HCT116 (cell line): ENCODE data around the gene PREP. TPM values are rescaled to one million over a fixed set of nuclear protein-coding genes. Genes with fewer than 3 reads are reported as not detected.

Experiments used
- ATAC-seq: fragments of 200-7000 bp; cut with Tn5 transposase; 2 replicates; pipeline ENCODE4 v1.9.1; 2020; ENCODE audit warnings: mild to moderate bottlenecking, moderate library complexity
- BruUV-seq: library from RNA; stranded (reverse); fragments of 400-500 nt; replicated peaks from 2 replicates; lab custom pipeline; 2021; lab: Mats Ljungman, UMichigan
- CTCF ChIA-PET: fragments of 300-600 bp; sonication (Branson Sonifier 250); formaldehyde crosslinking; loops from one replicate; lab custom pipeline; 2021; ENCODE audit warnings: antibody characterized with exemption; lab: Charles Lee
- POLR2A ChIA-PET: fragments of 300-600, 350-600 bp; sonication (Branson Sonifier 250); formaldehyde crosslinking; loops from one replicate; lab custom pipeline; 2021; ENCODE audit warnings: antibody characterized with exemption; lab: Charles Lee
- RAD21 ChIA-PET, 2 experiments: fragments of 300-600 bp; sonication (Branson Sonifier 250); formaldehyde crosslinking; loops; one replicate each; lab custom pipeline; 2023; ENCODE audit warnings: low total read pairs in 2 of 2; ENCODE audit not compliant: uncharacterized antibody in 2 of 2, unreplicated experiment in 2 of 2, low non-redundant PET in 1 of 2; lab: Charles Lee
- DNase-seq: peaks from one replicate; pipeline ENCODE4 v3.0.0-alpha.2; 2010; ENCODE audit warnings: low read depth, low spot score
- H2AFZ ChIP-seq: fragments of 200-600 bp; shearing (Covaris generic), sonication (generic); 2 replicates; pipeline ENCODE4 v1.6.1; 2017; ENCODE audit warnings: low read depth, mixed run types, mixed read lengths, antibody characterized with exemption, low read length; ENCODE audit not compliant: poor library complexity, severe bottlenecking
- H3K27ac ChIP-seq: 2 replicates; pipeline ENCODE4 v1.5.1; 2012; ENCODE audit warnings: low read depth, low read length
- H3K27me3 ChIP-seq: fragments of 200-600 bp; sonication (generic); 2 replicates; pipeline ENCODE4 v1.6.1; 2016; ENCODE audit warnings: mixed run types, low read length, mixed read lengths; ENCODE audit not compliant: insufficient read depth
- H3K36me3 ChIP-seq, 2 experiments: fragments of 200-500 bp in 1 of 2; fragments of 200-600 bp in 1 of 2; sonication (Bioruptor generic) in 1 of 2; sonication (generic) in 1 of 2; 2 replicates each; pipeline versions ENCODE4 v1.5.1 to v1.6.1; 2014 to 2016; ENCODE audit warnings: low read length in 2 of 2, inconsistent platforms in 1 of 2, mixed read lengths in 1 of 2, mixed run types in 1 of 2; ENCODE audit not compliant: insufficient read depth in 2 of 2, control insufficient read depth in 1 of 2
- H3K4me1 ChIP-seq, 2 experiments: fragments of 200-600 bp in 1 of 2; sonication (generic) in 1 of 2; 2 replicates each; pipeline versions ENCODE4 v1.5.1 to v1.6.1; 2012 to 2017; ENCODE audit warnings: low read length in 2 of 2, inconsistent platforms in 1 of 2, mild to moderate bottlenecking in 1 of 2, mixed read lengths in 1 of 2, mixed run types in 1 of 2, moderate library complexity in 1 of 2; ENCODE audit not compliant: insufficient read depth in 2 of 2, control insufficient read depth in 1 of 2
- H3K4me2 ChIP-seq: fragments of 200-600 bp; sonication (generic); 2 replicates; pipeline ENCODE4 v1.6.1; 2017; ENCODE audit warnings: mixed run types, low read length, mixed read lengths
- H3K4me3 ChIP-seq, 2 experiments: fragments of 200-600 bp in 1 of 2; sonication (generic) in 1 of 2; replicated peaks in 1 of 2; 2 replicates each; pipeline ENCODE4 v1.5.1; 2011 to 2016; ENCODE audit warnings: low read length in 2 of 2, control low read depth in 1 of 2, low read depth in 1 of 2, mild to moderate bottlenecking in 1 of 2, mixed read lengths in 1 of 2, mixed run types in 1 of 2
- H3K79me2 ChIP-seq: fragments of 200-600 bp; sonication (generic); 2 replicates; pipeline ENCODE4 v1.6.1; 2017; ENCODE audit warnings: mild to moderate bottlenecking, mixed run types, low read length, moderate library complexity, mixed read lengths; ENCODE audit not compliant: insufficient read depth
- H3K9ac ChIP-seq: fragments of 200-600 bp; sonication (generic); 2 replicates; pipeline ENCODE4 v1.6.1; 2016; ENCODE audit warnings: low read length, mixed read lengths
- H3K9me2 ChIP-seq: fragments of 200-600 bp; sonication (generic), shearing (Covaris generic); 2 replicates; pipeline ENCODE4 v1.6.1; 2017; ENCODE audit warnings: mixed run types, mild to moderate bottlenecking, moderate library complexity; ENCODE audit not compliant: insufficient read depth
- H3K9me3 ChIP-seq, 2 experiments: fragments of 200-500 bp in 1 of 2; fragments of 200-600 bp in 1 of 2; sonication (Bioruptor generic) in 1 of 2; sonication (generic) in 1 of 2; 2 replicates each; pipeline ENCODE4 v1.6.1; 2014 to 2017; ENCODE audit warnings: low read length in 2 of 2, mixed read lengths in 2 of 2, inconsistent platforms in 1 of 2, low read depth in 1 of 2, mild to moderate bottlenecking in 1 of 2, mixed run types in 1 of 2, moderate library complexity in 1 of 2; ENCODE audit not compliant: control insufficient read depth in 1 of 2, insufficient read depth in 1 of 2
- H4K20me1 ChIP-seq: fragments of 200-600 bp; sonication (generic), shearing (Covaris generic); 2 replicates; pipeline ENCODE4 v1.6.1; 2017; ENCODE audit warnings: mixed run types, mild to moderate bottlenecking, moderate library complexity; ENCODE audit not compliant: insufficient read depth
- EGR1 ChIP-seq: IDR thresholded peaks from 2 replicates; pipeline ENCODE4 v1.6.1; 2012; ENCODE audit warnings: low read depth
- FOSL1 ChIP-seq: IDR thresholded peaks from 2 replicates; pipeline ENCODE4 v1.6.1; 2012; ENCODE audit warnings: low read depth
- JUND ChIP-seq: IDR thresholded peaks from 2 replicates; pipeline ENCODE4 v1.6.1; 2012
- POLR2A ChIP-seq: IDR thresholded peaks from 2 replicates; pipeline ENCODE4 v1.7.0; 2011; ENCODE audit warnings: borderline replicate concordance; ENCODE audit not compliant: insufficient read depth, insufficient read length; ENCODE audit errors: extremely low read depth
- RAD21 ChIP-seq: IDR thresholded peaks from 2 replicates; pipeline ENCODE4 v1.6.1; 2012; ENCODE audit warnings: low read depth, mild to moderate bottlenecking
- SIN3A ChIP-seq: IDR thresholded peaks from 2 replicates; pipeline ENCODE4 v1.6.1; 2012; ENCODE audit warnings: low read depth
- SP1 ChIP-seq: IDR thresholded peaks from 2 replicates; pipeline ENCODE4 v1.6.1; 2012; ENCODE audit warnings: low read depth
- SRF ChIP-seq: IDR thresholded peaks from 2 replicates; pipeline ENCODE4 v1.6.1; 2012; ENCODE audit warnings: low read depth
- TCF7L2 ChIP-seq: IDR thresholded peaks from 2 replicates; pipeline ENCODE4 v1.7.0; 2011; ENCODE audit warnings: borderline replicate concordance, inconsistent platforms; ENCODE audit not compliant: insufficient read depth, insufficient read length; ENCODE audit errors: extremely low read depth
- YY1 ChIP-seq: IDR thresholded peaks from 2 replicates; pipeline ENCODE4 v1.6.1; 2011; ENCODE audit warnings: low read length, low read depth, moderate library complexity, mild to moderate bottlenecking; ENCODE audit not compliant: insufficient replicate concordance; ENCODE audit errors: extremely low read depth
- ZFX ChIP-seq: fragments of 450-650 bp; IDR thresholded peaks from 2 replicates; pipeline ENCODE4 v1.6.1; 2017
- ZNF274 ChIP-seq: fragments of 200-500 bp; sonication (Bioruptor generic); IDR thresholded peaks from 2 replicates; pipeline ENCODE4 v1.6.1; 2014; ENCODE audit warnings: mild to moderate bottlenecking, low read depth, low read length, inconsistent platforms
- intact Hi-C: fragments of 100-400 bp; cut with micrococcal nuclease; formaldehyde crosslinking; loops from 2 replicates; pipeline ENCODE4 v1.10.0; 2022
- total RNA-seq: library from RNA; stranded (reverse); gene quantifications from one replicate; pipeline ENCODE4 v1.2.1, GENCODE V29; 2021; ENCODE audit not compliant: unreplicated experiment
- TF ChIP-seq, protein P1 (sequence below), 3 experiments: fragments of 200-600 bp in 1 of 3; sonication (generic) in 1 of 3; IDR thresholded peaks in 2 of 3; conservative IDR thresholded peaks in 1 of 3; 2 replicates each; pipeline ENCODE4 v1.5.1; 2012 to 2017; ENCODE audit warnings: low read depth in 2 of 3, low read length in 2 of 3, antibody characterized with exemption in 1 of 3, borderline replicate concordance in 1 of 3, control low read depth in 1 of 3, mild to moderate bottlenecking in 1 of 3, mixed read lengths in 1 of 3, mixed run types in 1 of 3, moderate library complexity in 1 of 3; ENCODE audit not compliant: insufficient read depth in 1 of 3
- TF ChIP-seq, protein P2 (sequence below): IDR thresholded peaks from 2 replicates; pipeline ENCODE4 v1.6.1; 2012
- TF ChIP-seq, protein P3 (sequence below): IDR thresholded peaks from 2 replicates; pipeline ENCODE4 v1.6.1; 2012; ENCODE audit warnings: low read depth

Gene PREP
- total RNA-seq, 1 experiment from 2014 or later: 53.5 TPM

- TF ChIP-seq FOSL1: no peak
- TF ChIP-seq, protein P1, sequence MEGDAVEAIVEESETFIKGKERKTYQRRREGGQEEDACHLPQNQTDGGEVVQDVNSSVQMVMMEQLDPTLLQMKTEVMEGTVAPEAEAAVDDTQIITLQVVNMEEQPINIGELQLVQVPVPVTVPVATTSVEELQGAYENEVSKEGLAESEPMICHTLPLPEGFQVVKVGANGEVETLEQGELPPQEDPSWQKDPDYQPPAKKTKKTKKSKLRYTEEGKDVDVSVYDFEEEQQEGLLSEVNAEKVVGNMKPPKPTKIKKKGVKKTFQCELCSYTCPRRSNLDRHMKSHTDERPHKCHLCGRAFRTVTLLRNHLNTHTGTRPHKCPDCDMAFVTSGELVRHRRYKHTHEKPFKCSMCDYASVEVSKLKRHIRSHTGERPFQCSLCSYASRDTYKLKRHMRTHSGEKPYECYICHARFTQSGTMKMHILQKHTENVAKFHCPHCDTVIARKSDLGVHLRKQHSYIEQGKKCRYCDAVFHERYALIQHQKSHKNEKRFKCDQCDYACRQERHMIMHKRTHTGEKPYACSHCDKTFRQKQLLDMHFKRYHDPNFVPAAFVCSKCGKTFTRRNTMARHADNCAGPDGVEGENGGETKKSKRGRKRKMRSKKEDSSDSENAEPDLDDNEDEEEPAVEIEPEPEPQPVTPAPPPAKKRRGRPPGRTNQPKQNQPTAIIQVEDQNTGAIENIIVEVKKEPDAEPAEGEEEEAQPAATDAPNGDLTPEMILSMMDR (IDR thresholded peaks at IDR 0.05 in 2 of 3, conservative IDR thresholded peaks at IDR 0.05 in 1 of 3; ENCODE audit: borderline replicate concordance in 1 of 3, insufficient read depth in 1 of 3, low read depth in 2 of 3, low read length in 2 of 3): no peak
Observed at GRCh38 chr6:105382958-105383357, 19.9 kb downstream of the PREP start (continued).

- H3K27ac ChIP-seq: no peak overlapping the region
- H3K4me2 ChIP-seq: no peak overlapping the region
- no TSS peak for BruUV-seq
Observed at GRCh38 chr6:105382496-105382895, 20.4 kb downstream of the PREP start.

DNA sequence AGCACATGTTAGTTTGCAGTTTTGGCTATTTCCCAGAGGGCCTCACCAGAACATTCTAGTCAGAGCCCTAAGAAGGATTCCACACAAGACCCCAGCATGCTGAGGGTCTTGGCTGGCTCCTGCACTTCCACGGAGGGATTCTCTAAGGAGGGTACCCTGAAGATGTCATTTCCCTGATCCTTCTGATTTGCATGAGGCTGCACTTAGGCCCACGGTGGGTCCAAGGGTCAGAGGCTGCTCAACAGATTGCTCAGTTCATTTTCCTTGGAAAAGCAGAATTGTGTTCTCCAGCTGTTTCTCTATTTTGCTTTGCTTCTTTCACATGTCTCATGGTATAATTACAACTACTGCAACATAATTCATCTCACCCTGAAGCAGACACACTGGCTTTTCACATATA lies 22.2 kb downstream of the PREP start:
- H3K27me3 ChIP-seq: no peaks in the 10 kb centered on the region
- no peak overlapping the region for H3K27ac ChIP-seq
- no peak overlapping the region for H3K9ac ChIP-seq
- DNase-seq (no peak), ATAC-seq (no peak)
- H3K4me3 ChIP-seq: no peak overlapping the region
- no peak overlapping the region for H2AFZ ChIP-seq
- BruUV-seq: no TSS peak
- peaks cover 13 to 16% of the 10 kb centered on the region in 2 experiments for H3K4me1 ChIP-seq
- H3K36me3 ChIP-seq: peaks cover 0 to 3% of the 10 kb centered on the region in 2 experiments; a peak in 1 of 4 replicates
- H4K20me1 ChIP-seq: no peaks in the 10 kb centered on the region
- no peaks in the 10 kb centered on the region for H3K9me2 ChIP-seq
- H3K4me2 ChIP-seq: no peak overlapping the region
- RAD21 ChIA-PET: no interaction called here
- POLR2A ChIA-PET: no interaction called here
- peaks cover 47% of the 10 kb centered on the region for H3K79me2 ChIP-seq
- CTCF ChIA-PET: no interaction called here
- TF ChIP-seq RAD21 (no peak), YY1 (no peak), SRF (no peak), ZNF274 (no peak), SP1 (no peak), JUND (no peak), TCF7L2 (no peak)
- TF ChIP-seq, protein P2, sequence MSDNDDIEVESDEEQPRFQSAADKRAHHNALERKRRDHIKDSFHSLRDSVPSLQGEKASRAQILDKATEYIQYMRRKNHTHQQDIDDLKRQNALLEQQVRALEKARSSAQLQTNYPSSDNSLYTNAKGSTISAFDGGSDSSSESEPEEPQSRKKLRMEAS: no peak
- TF ChIP-seq, protein P3, sequence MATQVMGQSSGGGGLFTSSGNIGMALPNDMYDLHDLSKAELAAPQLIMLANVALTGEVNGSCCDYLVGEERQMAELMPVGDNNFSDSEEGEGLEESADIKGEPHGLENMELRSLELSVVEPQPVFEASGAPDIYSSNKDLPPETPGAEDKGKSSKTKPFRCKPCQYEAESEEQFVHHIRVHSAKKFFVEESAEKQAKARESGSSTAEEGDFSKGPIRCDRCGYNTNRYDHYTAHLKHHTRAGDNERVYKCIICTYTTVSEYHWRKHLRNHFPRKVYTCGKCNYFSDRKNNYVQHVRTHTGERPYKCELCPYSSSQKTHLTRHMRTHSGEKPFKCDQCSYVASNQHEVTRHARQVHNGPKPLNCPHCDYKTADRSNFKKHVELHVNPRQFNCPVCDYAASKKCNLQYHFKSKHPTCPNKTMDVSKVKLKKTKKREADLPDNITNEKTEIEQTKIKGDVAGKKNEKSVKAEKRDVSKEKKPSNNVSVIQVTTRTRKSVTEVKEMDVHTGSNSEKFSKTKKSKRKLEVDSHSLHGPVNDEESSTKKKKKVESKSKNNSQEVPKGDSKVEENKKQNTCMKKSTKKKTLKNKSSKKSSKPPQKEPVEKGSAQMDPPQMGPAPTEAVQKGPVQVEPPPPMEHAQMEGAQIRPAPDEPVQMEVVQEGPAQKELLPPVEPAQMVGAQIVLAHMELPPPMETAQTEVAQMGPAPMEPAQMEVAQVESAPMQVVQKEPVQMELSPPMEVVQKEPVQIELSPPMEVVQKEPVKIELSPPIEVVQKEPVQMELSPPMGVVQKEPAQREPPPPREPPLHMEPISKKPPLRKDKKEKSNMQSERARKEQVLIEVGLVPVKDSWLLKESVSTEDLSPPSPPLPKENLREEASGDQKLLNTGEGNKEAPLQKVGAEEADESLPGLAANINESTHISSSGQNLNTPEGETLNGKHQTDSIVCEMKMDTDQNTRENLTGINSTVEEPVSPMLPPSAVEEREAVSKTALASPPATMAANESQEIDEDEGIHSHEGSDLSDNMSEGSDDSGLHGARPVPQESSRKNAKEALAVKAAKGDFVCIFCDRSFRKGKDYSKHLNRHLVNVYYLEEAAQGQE: no peak
- TF ChIP-seq, all 23 proteins: peak for 0
- intact Hi-C loops: no loop called here
- no peaks in the 10 kb centered on the region for H3K9me3 ChIP-seq

More at GRCh38 chr6:105382496-105382895, 20.4 kb downstream of the PREP start:
- Histone ChIP-seq H3K9me3 (no peaks in the 10 kb centered on the region), H3K27me3 (no peaks in the 10 kb centered on the region), H2AFZ (no peak overlapping the region), H3K4me3 (no peak overlapping the region), H3K36me3 (no peaks in the 10 kb centered on the region; a peak in 1 of 4 replicates), H3K4me1 (peaks cover 13 to 16% of the 10 kb centered on the region in 2 experiments), H3K9me2 (no peaks in the 10 kb centered on the region), H3K9ac (no peak overlapping the region), H4K20me1 (no peaks in the 10 kb centered on the region), H3K79me2 (peaks cover 48% of the 10 kb centered on the region)
- no peak for TF ChIP-seq EGR1
- no peak for TF ChIP-seq POLR2A
- no peak for TF ChIP-seq JUND
- no peak for TF ChIP-seq YY1
- TF ChIP-seq FOSL1: no peak
- TF ChIP-seq SIN3A: no peak
- no peak for TF ChIP-seq ZFX
- POLR2A ChIA-PET: no interaction called here
- CTCF ChIA-PET: no interaction called here
- intact Hi-C loops: no loop called here
- RAD21 ChIA-PET: no interaction called here
- no peak for DNase-seq
- ATAC-seq: no peak
